Neural cell (in vitro differentiated cells): ENCODE data around the gene ACTBL2.

ENCODE experiments used
- EP300 ChIP-seq: fragments of 450-650 bp; conservative IDR thresholded peaks from 2 replicates; pipeline ENCODE4 v1.6.1; 2014; ENCODE audit warnings: antibody characterized with exemption, mild to moderate bottlenecking, moderate library complexity; ENCODE audit not compliant: poor library complexity, severe bottlenecking
- EZH2 ChIP-seq: fragments of 200-600, 300-800 bp; shearing (Covaris generic), sonication (generic); IDR thresholded peaks from 2 replicates; pipeline ENCODE4 v1.6.1; 2014; ENCODE audit warnings: antibody characterized with exemption, low read length, borderline replicate concordance, mild to moderate bottlenecking; ENCODE audit not compliant: insufficient read depth, poor library complexity, severe bottlenecking
- MXI1 ChIP-seq: fragments of 450-650 bp; conservative IDR thresholded peaks from 2 replicates; pipeline ENCODE4 v1.6.1; 2014; ENCODE audit warnings: antibody characterized with exemption, mild to moderate bottlenecking; ENCODE audit not compliant: poor library complexity, severe bottlenecking
- POLR2AphosphoS5 ChIP-seq: IDR thresholded peaks from 2 replicates; pipeline ENCODE4 v1.6.1; 2012
- RAD21 ChIP-seq: fragments of 450-650 bp; conservative IDR thresholded peaks from 2 replicates; pipeline ENCODE4 v1.6.1; 2014; ENCODE audit warnings: antibody characterized with exemption, mild to moderate bottlenecking, moderate library complexity
- REST ChIP-seq: IDR thresholded peaks from 2 replicates; pipeline ENCODE4 v1.6.1; 2012; ENCODE audit warnings: borderline replicate concordance
- SMC3 ChIP-seq: fragments of 450-650 bp; conservative IDR thresholded peaks from 2 replicates; pipeline ENCODE4 v1.6.1; 2014; ENCODE audit warnings: antibody characterized with exemption, mild to moderate bottlenecking, moderate library complexity; ENCODE audit not compliant: poor library complexity
- TF ChIP-seq, protein P1 (sequence below): fragments of 450-650 bp; IDR thresholded peaks from 2 replicates; pipeline ENCODE4 v1.5.1; 2014; ENCODE audit warnings: antibody characterized with exemption, mild to moderate bottlenecking, moderate library complexity; ENCODE audit not compliant: poor library complexity, severe bottlenecking

DNA sequence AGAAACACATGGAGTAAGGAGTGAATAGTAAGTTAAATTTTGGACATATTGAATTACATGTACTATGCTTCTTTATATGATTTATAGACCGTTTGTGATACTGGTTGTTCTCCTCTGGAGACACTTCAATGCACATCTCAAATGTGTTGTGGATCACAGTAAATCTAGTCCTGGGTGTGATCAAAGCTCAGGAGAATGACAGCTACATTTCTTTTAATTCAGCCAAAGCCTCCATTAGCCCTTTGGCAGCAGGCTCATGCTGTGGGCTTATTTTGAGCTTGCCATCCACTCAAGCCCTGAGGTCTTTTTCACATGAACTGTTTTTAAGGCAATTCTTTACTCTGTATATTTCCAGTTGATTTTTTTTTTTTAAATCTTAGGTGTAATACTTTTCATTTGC is 34.6 kb upstream of the ACTBL2 start:
- TF ChIP-seq RAD21 (no peak), EZH2 (no peak), POLR2AphosphoS5 (no peak), EP300 (no peak), REST (no peak), MXI1 (no peak), SMC3 (no peak)
- TF ChIP-seq, protein P1, sequence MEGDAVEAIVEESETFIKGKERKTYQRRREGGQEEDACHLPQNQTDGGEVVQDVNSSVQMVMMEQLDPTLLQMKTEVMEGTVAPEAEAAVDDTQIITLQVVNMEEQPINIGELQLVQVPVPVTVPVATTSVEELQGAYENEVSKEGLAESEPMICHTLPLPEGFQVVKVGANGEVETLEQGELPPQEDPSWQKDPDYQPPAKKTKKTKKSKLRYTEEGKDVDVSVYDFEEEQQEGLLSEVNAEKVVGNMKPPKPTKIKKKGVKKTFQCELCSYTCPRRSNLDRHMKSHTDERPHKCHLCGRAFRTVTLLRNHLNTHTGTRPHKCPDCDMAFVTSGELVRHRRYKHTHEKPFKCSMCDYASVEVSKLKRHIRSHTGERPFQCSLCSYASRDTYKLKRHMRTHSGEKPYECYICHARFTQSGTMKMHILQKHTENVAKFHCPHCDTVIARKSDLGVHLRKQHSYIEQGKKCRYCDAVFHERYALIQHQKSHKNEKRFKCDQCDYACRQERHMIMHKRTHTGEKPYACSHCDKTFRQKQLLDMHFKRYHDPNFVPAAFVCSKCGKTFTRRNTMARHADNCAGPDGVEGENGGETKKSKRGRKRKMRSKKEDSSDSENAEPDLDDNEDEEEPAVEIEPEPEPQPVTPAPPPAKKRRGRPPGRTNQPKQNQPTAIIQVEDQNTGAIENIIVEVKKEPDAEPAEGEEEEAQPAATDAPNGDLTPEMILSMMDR = no peak
